HG02798 (cell line): Measurements from ENCODE around the gene EMILIN1.
"Not testable (repeated sequence)": the region's sequence is repeated elsewhere in the genome, so short reads cannot be mapped to it uniquely, and the experiment has no call there.

Experiments used
- ATAC-seq: cut with Tn5 transposase; IDR thresholded peaks from one replicate; pipeline ENCODE4 v1.9.1; 2021; ENCODE audit warnings: mild to moderate bottlenecking; ENCODE audit not compliant: unreplicated experiment, poor library complexity

Gene EMILIN1

GRCh38 chr2:27091746-27092695, 13.6 kb downstream of the EMILIN1 start:
- ATAC-seq = no peak

GRCh38 chr2:27092696-27093429, 14.4 kb downstream of the EMILIN1 start:
- ATAC-seq = no peak

- no peak for ATAC-seq
Observed at GRCh38 chr2:27093430-27094352, 15.3 kb downstream of the EMILIN1 start.

- no peak for ATAC-seq
Observed at GRCh38 chr2:27094353-27094984, 16.1 kb downstream of the EMILIN1 start.

- no peak for ATAC-seq
Observed at GRCh38 chr2:27095427-27095744, 17.0 kb downstream of the EMILIN1 start.

GRCh38 chr2:27095745-27096651, 17.6 kb downstream of the EMILIN1 start:
- ATAC-seq = peak; percentile 65

GRCh38 chr2:27096748-27097297, 18.4 kb downstream of the EMILIN1 start:
- no peak for ATAC-seq

- ATAC-seq = no peak
Observed at GRCh38 chr2:27097341-27097740, 18.9 kb downstream of the EMILIN1 start.

GRCh38 chr2:27099334-27099955, 21.0 kb downstream of the EMILIN1 start:
- no peak for ATAC-seq

- ATAC-seq = no peak
Observed at GRCh38 chr2:27100036-27100435, 21.6 kb downstream of the EMILIN1 start.

GRCh38 chr2:27102329-27102728, 23.9 kb downstream of the EMILIN1 start:
- ATAC-seq = no peak

GRCh38 chr2:27105981-27106380, 27.6 kb downstream of the EMILIN1 start:
- no peak for ATAC-seq

- ATAC-seq = no peak
Observed at GRCh38 chr2:27108221-27108620, 29.8 kb downstream of the EMILIN1 start.

GRCh38 chr2:27109083-27109482, 30.7 kb downstream of the EMILIN1 start:
- ATAC-seq = no peak

- not testable (repeated sequence) for ATAC-seq
Observed at GRCh38 chr2:27110603-27111352, 32.4 kb downstream of the EMILIN1 start.

- ATAC-seq = not testable (repeated sequence)
Observed at GRCh38 chr2:27111392-27112078, 33.1 kb downstream of the EMILIN1 start.

GRCh38 chr2:27115519-27115918, 37.1 kb downstream of the EMILIN1 start:
- ATAC-seq = no peak
